ENCODE data around the gene EPHA6. TPM values are rescaled to one million over a fixed set of nuclear protein-coding genes. Genes with fewer than 3 reads are reported as not detected.

EPHA6 gene
- polyA plus RNA-seq, 2 of the 4 experiments (the other 2 are of a cell fraction) = 0.08 TPM

- Histone ChIP-seq H3K9me3 (no peaks in the 10 kb centered on the region; the same call in 2 of the 3 replicates), H3K27ac (no peak overlapping the region), H3K4me3 (no peak overlapping the region), H3K4me1 (no peaks in the 10 kb centered on the region), H3K4me2 (no peak overlapping the region)
- CTCF ChIA-PET = interaction anchor here (0.8 kb wide), 1 partner anchor 917 kb away, joined by 3 read pairs; no protein-coding TSS in a partner anchor
- no peak for TF ChIP-seq ZSCAN20 (CRISPR knock-in tag; IDR thresholded peaks at IDR 0.05)
- no peak for ATAC-seq
- DNase-seq (ENCODE audit: low read depth in 1 of 2, low spot score in 1 of 2) = no peak
- FAIRE-seq = no peak
- POLR2A ChIA-PET = no interaction called here
- WGBS (ENCODE audit: missing lambda C conversion rate) = 66% methylated on average over 12 of the region's 13 CpGs
Measured at GRCh38 chr3:97291901-97292300, 477.5 kb downstream of the EPHA6 start.

GRCh38 chr3:97293596-97294131 is 479.3 kb downstream of the EPHA6 start:
- Histone ChIP-seq H3K4me3 (no peak overlapping the region), H3K4me1 (no peaks in the 10 kb centered on the region), H3K9me3 (no peaks in the 10 kb centered on the region; the same call in 2 of the 3 replicates), H3K27ac (no peak overlapping the region), H3K4me2 (no peak overlapping the region)
- no peak for FAIRE-seq
- no peak for ATAC-seq
- ChIA-PET POLR2A (no interaction called here), CTCF (no interaction called here)
- 0% methylated on average over 1 of the region's 5 CpGs for WGBS (ENCODE audit: missing lambda C conversion rate)
- DNase-seq (ENCODE audit: low read depth in 1 of 2, low spot score in 1 of 2) = no peak
- TF ChIP-seq ELK1 (IDR thresholded peaks at IDR 0.05; ENCODE audit: low read depth, low read length) (no peak), MAFK (IDR thresholded peaks at IDR 0.05; ENCODE audit: partially characterized antibody) (no peak), GATA3 (IDR thresholded peaks at IDR 0.05; ENCODE audit: borderline replicate concordance) (no peak), MAZ (IDR thresholded peaks at IDR 0.05; ENCODE audit: borderline replicate concordance, low read depth, low read length) (no peak), BHLHE40 (IDR thresholded peaks at IDR 0.05; ENCODE audit: low read depth, low read length) (no peak)

GRCh38 chr3:97297032-97297431 is 482.6 kb downstream of the EPHA6 start:
- TF ChIP-seq HOXB5 (CRISPR knock-in tag; IDR thresholded peaks at IDR 0.05) (no peak), REST (IDR thresholded peaks at IDR 0.05) (no peak)
- POLR2A ChIA-PET = no interaction called here
- Histone ChIP-seq H3K27ac (no peak overlapping the region), H3K4me3 (no peak overlapping the region), H3K9me3 (no peaks in the 10 kb centered on the region; the same call in 2 of the 3 replicates), H3K4me2 (no peak overlapping the region), H3K4me1 (no peaks in the 10 kb centered on the region)
- ATAC-seq (no peak), FAIRE-seq (no peak), DNase-seq (ENCODE audit: low read depth in 1 of 2, low spot score in 1 of 2) (no peak)
- 0% methylated on average over 1 of the region's 1 CpG for WGBS (ENCODE audit: missing lambda C conversion rate)
- CTCF ChIA-PET = no interaction called here

- ChIA-PET CTCF (no interaction called here), POLR2A (no interaction called here)
- ATAC-seq (no peak), DNase-seq (ENCODE audit: low read depth in 1 of 2, low spot score in 1 of 2) (no peak), FAIRE-seq (no peak)
- no peak overlapping the region for H3K4me2 ChIP-seq
- H3K27ac ChIP-seq = no peak overlapping the region
- no peaks in the 10 kb centered on the region; the same call in 2 of the 3 replicates for H3K9me3 ChIP-seq
- no peak overlapping the region for H3K4me3 ChIP-seq
- peak; percentile 93 for TF ChIP-seq MAFK (IDR thresholded peaks at IDR 0.05; ENCODE audit: partially characterized antibody)
- no peak for TF ChIP-seq POLR2A (IDR thresholded peaks at IDR 0.05; ENCODE audit: low read length)
- no peaks in the 10 kb centered on the region for H3K4me1 ChIP-seq
Measured at GRCh38 chr3:97301114-97301513, 486.7 kb downstream of the EPHA6 start.

GRCh38 chr3:97306226-97306625 is 491.8 kb downstream of the EPHA6 start:
- TF ChIP-seq E2F6 (IDR thresholded peaks at IDR 0.05; ENCODE audit: borderline replicate concordance, low read depth) = no peak
- 0% methylated on average over 1 of the region's 1 CpG for WGBS (ENCODE audit: missing lambda C conversion rate)
- H3K9me3 ChIP-seq = no peaks in the 10 kb centered on the region
- no peak overlapping the region for H3K27ac ChIP-seq
- CTCF ChIA-PET = interaction anchor here (0.8 kb wide), 1 partner anchor 16 kb away, joined by 3 read pairs; no protein-coding TSS in a partner anchor
- FAIRE-seq (no peak), DNase-seq (ENCODE audit: low read depth in 1 of 2, low spot score in 1 of 2) (no peak), ATAC-seq (no peak)
- POLR2A ChIA-PET = no interaction called here
- no peaks in the 10 kb centered on the region for H3K4me1 ChIP-seq
- no peak overlapping the region for H3K4me2 ChIP-seq
- H3K4me3 ChIP-seq = no peak overlapping the region

Data from A549 (cell line).